GM19452 (cell line): ENCODE data around the gene TMED5.
"Not testable (repeated sequence)": the region's sequence is repeated elsewhere in the genome, so short reads cannot be mapped to it uniquely, and the experiment has no call there.

Source experiments
- ATAC-seq: cut with Tn5 transposase; IDR thresholded peaks from one replicate; pipeline ENCODE4 v1.9.1; 2021; ENCODE audit not compliant: unreplicated experiment

TMED5 gene

DNA sequence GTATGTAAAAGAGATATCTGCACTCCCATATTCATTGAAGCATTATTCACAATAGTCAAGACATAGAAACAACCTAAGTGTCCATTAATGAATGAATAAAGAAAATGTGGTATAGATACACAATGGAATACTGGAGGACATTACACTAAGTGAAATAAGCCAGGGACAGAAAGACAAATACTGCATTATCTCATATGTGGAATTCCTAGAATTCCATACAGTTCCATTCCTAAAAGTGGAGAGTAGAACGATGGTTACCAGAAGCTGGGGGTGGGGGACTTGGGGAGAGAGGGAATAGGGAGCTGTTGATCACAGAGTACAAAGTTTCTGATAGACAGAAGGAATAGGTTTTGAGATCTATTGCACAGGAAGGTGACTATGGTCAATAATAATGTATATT lies 7.4 kb downstream of the TMED5 start:
- no peak for ATAC-seq

DNA sequence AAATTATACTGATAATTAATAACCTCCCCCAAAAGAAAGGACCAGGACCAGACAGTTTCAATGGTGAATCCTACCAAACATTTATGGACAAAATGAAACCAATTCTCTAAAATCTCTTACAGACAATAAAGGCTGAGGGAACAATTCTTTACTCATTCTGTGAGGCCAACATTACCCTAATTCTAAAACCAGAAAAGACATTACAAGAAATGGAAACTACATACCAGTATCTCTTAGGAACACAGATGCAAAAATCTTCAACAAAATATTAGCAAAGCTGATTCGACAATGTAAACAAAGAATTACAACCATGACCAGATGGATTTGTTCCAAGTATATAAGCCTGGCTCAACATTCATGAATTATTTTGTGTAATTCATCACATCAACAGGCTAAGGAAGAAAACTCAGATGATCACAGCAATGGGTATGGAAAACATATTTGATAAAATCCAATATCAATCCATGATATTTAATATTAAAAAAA lies 8.6 kb downstream of the TMED5 start:
- ATAC-seq, result no peak

DNA sequence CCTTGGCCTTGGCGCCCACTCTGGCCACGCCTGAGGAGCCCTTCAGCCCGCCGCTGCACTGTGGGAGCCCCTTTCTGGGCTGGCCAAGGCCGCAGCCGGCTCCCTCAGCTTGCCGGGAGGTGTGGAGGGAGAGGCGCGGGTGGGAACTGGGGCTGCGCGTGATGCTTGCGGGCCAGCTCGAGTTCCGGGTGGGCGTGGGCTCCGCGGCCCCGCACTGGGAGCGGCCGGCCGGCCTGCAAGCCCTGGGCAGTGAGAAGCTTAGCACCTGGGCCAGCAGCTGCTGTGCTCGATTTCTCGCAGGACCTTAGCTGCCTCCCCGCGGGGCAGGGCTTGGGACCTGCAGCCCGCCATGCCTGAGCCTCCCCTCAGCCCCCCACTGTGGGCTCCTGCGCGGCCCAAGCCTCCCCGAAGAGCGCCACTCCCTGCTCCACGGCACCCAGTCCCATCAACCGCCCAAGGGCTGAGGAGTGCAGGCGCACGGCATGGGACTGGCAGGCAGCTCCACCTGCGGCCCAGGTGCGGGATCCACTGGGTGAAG lies 10.0 kb downstream of the TMED5 start:
- ATAC-seq, result not testable (repeated sequence)

DNA sequence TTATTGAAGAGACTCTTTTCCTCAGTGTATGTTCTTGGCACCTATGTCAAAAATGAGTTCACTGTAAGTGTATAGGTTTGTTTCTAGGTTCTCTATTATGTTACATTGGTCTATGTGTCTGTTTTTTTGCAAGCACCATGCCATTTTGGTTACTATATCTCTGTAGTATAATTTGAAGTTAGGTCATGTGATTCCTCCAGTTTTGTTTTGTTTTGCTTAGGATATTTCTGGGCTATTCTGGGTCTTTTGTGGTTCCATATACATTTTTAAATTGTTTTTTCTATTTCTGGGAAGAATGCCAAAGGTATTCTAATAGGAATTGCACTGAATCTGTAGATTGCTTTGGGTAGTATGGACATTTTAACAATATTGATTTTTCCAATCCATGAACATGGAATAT lies 13.2 kb downstream of the TMED5 start:
- ATAC-seq, result no peak

DNA sequence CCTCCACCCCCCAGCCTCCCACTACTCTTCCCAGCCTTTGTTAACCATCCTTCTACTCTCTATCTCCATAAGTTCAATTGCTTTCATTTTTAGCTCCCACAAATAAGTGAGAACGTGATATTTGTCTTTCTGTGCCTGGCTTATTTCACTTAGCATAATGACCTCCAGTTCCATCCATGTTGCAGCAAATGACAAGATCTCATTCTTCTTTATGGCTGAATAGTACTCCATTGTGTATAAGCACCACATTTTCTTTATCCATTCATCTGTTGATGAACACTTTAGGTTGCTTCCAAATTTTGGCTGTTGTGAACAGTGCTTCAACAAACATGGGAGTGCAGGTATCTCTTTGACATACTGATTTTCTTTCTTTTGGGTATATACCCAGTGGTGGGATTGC lies 14.3 kb downstream of the TMED5 start:
- ATAC-seq, result not testable (repeated sequence)

DNA sequence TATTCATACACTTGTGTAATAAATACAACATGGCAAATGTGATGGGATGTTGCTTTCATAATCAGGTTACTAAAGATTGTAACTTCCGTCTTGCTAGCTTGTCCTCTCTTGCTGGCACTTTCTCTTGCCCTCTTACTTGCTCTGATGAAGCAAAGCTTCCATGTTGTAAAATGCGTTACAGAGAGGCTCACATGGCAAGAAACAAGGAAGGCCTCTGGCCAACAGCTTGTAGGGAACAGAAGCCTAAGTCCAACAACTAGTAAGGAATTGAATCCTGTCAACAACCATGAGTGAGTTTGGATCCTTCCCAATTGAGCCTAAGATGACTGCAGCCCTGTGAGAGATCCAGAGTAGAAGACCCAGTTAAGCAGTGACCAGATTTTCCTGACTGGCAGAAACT lies 15.4 kb downstream of the TMED5 start:
- ATAC-seq, result no peak

DNA sequence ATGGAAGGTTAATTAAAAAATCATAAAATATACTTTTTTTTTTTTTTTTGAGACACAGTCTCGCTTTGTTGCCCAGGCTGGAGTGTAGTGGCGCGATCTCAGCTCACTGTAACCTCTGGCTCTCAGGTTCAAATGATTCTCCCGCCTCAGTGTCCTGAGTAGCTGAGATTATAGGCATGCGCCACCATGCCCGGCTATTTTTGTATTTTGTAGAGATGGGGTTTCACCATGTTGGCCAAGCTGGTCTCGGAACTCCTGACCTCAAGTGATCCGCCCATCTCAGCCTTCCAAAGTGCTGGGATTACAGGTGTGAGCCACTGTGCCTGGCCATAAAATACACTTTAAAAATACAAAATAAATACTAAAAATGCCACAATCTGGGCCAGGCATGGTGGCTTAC lies 16.9 kb downstream of the TMED5 start:
- ATAC-seq, result not testable (repeated sequence)

DNA sequence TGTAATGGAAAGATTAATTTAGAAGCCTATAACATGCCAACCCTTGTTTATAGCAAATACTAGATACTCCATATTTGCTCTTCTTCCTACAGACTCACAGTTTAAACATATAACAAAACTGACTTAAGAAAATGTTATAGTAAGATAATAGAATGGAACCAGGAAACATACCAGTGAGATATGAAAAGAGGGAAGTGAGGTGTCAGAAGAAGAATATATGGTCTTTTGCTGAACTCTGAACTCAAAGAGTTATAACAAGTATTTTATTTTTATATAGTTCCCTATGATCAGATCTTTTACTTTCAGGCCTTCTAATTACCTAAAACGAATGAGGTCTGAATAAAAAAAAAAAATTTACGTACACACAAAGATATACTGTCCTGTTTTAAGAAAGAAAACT lies 20.9 kb downstream of the TMED5 start:
- ATAC-seq, result no peak

DNA sequence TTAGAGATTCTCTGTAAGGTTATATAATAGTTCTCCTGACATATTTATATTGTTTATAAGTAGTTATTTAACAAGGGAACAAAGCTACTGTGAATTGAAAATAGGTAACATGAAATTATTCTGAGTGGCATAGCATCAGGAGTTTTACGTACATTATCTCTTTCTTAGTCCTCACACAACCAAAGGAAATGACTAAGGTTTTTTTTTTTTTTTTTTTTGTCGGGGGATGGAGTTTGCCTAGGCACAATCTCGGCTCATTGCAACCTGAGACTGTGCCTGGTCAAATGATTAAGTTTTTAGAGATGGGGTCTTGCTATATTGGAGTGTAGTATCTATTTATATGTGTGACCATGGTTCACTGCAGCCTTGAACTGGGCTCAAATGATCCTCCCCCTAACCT lies 24.9 kb downstream of the TMED5 start:
- ATAC-seq, result no peak

DNA sequence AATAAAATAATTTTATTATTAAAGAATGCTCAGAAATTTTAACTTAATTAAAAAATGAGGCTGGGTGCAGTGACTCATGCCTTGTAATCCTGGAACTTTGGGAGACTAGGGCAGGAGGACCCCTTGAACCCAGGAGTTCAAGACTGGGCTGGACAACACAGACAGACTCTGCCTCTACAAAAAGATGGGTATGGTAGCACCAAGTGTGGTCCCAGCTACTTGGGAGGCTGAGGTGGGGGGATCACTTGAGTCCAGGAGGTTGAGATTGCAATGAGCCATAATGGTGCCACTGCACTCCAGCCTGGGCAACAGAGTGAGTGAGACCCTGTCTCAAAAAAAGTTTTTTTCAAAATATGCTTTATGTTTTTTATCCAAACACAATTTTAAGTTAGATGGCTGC lies 25.3 kb downstream of the TMED5 start:
- ATAC-seq, result no peak

DNA sequence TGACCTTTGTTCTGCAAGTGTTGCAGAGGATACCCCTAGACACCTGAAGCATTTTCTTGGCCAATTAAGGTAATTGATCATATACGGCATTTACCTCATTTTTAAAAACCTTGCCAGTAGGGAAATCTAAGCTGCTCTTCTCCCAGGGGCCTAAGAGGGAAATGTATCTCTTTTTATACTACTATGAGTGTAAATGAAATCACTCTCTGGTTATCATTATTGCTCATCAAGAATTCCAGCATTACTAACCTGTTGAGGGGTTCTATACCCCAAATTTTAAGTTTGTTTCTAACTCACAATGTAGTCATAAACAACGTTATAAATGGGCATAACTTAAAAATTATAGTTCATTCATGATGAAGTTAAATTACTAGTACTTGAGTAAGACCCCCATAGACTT lies 27.4 kb downstream of the TMED5 start:
- ATAC-seq, result no peak

DNA sequence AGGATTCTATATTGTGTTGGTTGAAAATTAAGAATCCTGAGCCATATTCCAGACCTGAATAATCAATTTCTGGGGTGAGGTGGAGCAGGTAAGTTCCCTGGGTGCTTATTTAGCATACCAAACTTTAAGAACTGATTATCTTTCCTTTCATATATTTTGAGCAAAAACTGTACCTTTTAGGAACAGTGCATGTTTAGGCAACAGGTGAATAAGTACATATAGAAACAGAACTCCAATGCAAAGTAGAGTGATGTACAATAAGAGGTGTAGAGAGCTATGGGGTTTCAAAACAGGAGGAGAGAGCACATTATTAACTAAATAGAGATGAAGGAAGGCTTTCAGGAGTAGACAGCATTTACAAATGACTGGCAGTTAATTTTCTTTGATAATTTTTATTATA lies 28.7 kb downstream of the TMED5 start:
- no peak for ATAC-seq

DNA sequence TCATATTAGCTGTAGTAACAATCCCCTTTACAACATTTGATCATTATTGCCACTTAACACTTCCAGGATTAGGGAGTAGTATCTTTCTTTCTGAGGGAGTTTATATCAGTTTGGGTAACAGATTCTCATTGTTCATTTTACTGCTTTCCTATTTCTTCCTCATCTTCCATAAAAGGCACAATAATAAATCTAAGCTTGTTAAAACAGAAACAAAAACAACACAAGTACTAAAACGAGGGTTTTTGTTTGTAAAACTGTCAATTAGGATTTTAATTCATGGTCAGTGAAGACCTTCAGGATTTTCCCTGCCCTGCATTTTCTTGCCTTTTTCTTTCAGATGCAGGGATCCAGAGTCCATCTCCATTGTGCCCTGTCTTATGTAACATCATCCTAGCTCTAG lies 29.5 kb downstream of the TMED5 start:
- no peak for ATAC-seq

DNA sequence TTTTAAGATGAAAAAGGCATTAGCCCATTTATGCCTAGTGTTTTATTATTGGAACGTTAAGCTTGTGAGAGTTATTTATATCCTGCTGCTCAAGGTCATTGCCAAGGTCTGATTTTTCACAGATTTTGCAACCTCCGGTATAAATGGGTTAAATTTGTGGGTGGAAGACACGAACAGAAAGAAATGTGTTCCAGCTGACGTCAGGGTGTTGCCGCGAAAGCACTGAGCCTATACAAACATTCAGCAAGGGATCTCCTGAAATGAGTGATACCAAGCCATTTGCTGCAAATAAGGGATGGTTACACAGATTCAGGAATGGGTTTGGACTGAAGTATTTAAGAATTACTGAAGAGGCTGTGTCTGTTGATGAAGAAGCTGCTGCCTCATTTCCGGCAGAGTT lies 32.2 kb downstream of the TMED5 start:
- ATAC-seq, result no peak

DNA sequence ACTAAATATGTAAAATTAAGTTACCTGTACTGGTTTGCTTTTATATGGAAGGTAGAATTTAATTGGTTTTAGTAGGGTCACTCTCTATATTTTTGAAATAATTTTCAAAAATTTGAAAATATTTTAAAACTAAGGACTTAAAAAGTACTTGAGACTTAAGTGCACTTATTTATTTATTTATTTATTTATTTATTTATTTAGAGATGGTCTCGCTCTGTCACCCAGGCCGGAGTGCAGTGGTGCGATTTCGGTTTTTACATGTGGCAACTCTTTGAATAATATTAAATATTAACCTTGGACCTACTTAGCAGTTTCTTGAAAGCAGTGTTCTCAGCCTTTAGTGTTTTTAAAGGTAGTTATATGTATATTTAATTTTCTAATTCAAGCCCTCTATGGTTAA lies 36.4 kb downstream of the TMED5 start:
- ATAC-seq, result no peak

DNA sequence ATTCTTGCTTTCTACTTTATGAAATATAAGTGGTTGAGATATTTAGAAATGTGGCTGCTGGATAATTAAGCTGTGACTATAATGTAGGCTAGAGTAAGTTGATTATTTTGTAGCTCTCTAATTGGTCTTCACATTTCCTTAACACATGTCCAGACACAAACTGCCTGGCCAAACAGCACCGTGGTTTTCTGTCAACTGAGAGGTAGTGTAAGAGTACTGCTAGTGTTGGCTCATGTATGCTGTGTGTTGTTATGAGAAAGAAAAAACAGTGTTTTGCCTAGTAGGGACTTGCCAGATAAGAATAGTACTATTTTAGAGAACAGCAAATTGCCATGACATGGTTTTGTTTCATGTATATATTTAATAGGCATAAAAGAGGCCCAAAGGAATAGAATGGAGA lies 37.1 kb downstream of the TMED5 start:
- no peak for ATAC-seq

DNA sequence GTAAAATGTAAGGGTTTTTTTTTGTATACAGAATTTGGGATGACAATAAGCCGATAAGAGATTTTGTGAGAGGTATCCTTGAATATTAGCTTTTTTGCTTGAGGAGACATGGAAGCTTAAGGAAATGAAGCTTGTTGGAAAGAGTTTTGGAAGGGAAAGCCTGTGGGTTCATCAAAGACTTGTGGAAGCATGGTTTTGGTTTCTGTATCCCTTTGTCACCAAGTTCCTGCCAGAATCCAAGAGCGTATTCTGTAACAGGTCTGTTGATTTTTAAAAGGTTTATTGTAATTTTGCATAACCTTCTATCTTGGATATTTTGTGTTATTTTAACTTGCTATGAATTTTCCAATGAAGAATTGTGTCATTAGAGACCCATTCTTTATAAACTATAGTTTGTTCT lies 38.1 kb downstream of the TMED5 start:
- no peak for ATAC-seq

DNA sequence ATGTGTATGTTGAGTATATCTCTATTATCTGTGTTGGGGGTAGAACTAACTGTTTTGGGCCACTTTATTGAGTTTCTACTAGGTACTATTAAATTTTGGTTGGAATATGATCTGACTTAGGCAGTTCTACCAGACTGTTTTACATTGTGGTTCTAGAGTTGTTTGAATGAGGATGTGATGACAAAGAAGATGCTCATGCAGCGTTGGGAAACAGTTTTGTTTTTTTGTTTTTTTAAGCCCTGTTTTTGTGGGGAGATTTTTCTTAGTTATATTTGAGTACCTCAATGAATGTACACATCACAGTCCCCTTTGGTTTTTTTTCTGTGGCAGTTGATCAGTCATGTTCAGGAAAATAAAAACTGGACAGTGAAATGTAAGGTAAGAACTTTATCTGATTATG lies 40.1 kb downstream of the TMED5 start:
- ATAC-seq, result no peak

DNA sequence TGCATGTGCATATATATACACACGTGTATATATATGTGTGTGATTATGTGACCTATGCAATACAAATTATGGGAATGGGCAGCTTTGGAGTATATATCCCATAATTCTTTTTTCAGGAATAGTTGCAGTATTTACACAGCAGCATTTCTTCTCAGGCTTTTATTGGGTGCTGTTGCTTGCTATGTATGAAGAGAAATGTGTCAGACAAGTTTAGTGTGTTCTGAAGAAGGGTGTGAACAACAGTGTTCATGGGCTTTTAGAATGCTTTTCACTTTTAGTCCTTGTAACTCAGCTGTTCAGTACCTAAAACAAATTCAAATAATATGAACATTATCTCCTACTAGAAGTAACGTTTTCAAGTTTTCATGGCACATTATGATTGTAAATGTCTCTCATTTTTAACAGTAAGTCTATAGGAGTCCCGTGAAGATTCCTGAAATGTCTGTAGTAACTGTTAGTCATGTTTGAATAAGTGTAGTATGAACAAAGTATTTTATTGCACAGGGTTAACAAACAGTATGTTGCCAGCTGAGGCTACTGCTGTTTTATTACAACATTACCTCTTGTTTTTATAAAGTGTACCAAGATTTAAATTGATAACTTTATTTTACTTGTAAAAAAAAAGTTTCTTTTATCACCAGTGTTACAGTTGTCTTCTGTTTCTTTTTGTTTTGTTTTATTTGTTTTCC lies 42.5 kb downstream of the TMED5 start:
- ATAC-seq, result no peak

DNA sequence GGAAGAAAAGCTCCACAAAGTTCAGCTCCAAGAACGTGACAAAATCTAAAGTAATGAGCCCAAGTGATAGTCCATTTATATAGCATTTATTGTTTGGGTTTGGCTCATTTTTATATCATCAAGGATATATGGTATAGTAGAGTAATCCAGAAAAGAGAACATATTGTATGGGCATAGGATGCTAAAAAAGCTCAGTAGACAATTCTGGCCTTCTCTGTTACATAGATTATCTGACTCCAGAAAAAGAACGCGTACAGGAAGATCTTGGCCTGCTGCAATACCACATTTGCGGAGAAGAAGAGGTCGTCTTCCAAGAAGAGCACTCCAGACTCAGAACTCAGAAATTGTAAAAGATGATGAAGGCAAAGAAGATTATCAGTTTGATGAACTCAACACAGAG lies 43.8 kb downstream of the TMED5 start:
- ATAC-seq, result no peak

DNA sequence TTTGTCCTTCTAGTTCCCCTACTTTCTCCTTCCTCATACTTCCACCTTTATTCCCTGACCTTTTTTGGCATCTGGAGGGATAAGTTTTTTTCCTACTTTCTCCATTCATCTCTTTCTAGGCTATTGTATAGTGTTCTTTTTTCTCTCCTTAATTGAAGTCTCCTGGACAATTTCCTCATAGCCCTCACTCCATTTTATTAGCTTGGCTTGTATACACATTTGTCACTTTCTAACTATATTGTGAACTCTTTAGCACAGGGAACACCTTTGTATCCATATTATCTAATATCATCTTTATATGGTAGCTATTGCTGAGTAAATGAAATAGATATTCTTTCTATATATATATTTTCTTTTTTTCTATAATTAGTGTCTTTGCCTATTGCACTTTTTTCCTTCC lies 47.6 kb downstream of the TMED5 start:
- no peak for ATAC-seq

DNA sequence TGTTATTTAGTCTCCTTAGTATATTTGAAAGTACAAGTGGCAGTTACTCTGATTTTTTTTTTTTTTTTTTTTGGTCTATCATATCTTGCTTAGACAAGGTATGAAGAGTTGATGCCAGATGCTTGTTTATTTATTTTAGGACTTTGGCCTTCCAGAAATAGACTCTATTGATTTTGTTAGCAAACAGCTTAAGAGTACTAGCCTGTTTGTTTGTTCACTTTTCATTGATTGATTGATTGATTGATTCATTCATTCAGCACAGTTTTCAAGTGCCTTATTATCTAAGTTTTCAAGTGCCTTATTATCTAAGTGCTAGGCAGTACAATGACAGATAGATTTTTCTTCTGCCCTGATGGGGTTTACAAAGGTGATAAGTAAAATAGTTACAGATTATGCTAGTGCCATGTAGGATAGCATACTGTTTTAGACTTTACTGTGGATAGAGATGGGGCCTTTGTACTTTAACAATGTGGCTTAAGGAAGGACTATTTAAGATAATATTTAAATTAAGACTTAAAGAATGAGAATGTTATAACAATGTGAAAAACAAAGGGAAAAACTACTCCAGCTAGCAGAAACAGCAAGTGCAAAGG lies 50.6 kb downstream of the TMED5 start:
- ATAC-seq, result no peak
